ENCODE results near the gene SSUH2. TPM values are rescaled to one million over a fixed set of nuclear protein-coding genes. Genes with fewer than 3 reads are reported as not detected.

The SSUH2 gene
- total and polyA plus RNA-seq, 4 donors, result 0.17 to 2.1 (median 0.24) TPM

- H3K9ac ChIP-seq (ENCODE audit: low read depth in 1 of 2, low read length in 2 of 2), result no peak overlapping the region
- H3K4me3 ChIP-seq (ENCODE audit: low read depth in 1 of 3, low read length in 3 of 3), result no peak overlapping the region
- DNase-seq (ENCODE audit: low spot score), result no peak
- no peaks in the 10 kb centered on the region for H3K36me3 ChIP-seq (ENCODE audit: control insufficient read depth in 4 of 4, insufficient read depth in 3 of 4, low read depth in 1 of 4, low read length in 3 of 4)
- H3K4me1 ChIP-seq (ENCODE audit: control insufficient read depth in 4 of 4, insufficient read depth in 4 of 4, low read length in 3 of 4), result no peaks in the 10 kb centered on the region
- WGBS, result 92% methylated on average over 1 of the region's 1 CpG
- H3K9me3 ChIP-seq (ENCODE audit: control insufficient read depth in 4 of 4, low read length in 3 of 4), result no peaks in the 10 kb centered on the region
- no peaks in the 10 kb centered on the region for H3K27me3 ChIP-seq (ENCODE audit: control insufficient read depth in 4 of 4, insufficient read depth in 4 of 4, low read length in 3 of 4)
- H3K27ac ChIP-seq (ENCODE audit: low read depth in 1 of 2, low read length in 2 of 2), result no peak overlapping the region
- TF ChIP-seq FOXA1 (IDR thresholded peaks at IDR 0.05), result no peak
- TF ChIP-seq RAD21 (IDR thresholded peaks at IDR 0.05), result no peak
- TF ChIP-seq HNF4G (IDR thresholded peaks at IDR 0.05), result no peak
- TF ChIP-seq NR2F2 (IDR thresholded peaks at IDR 0.05), result no peak
- TF ChIP-seq TAF1 (conservative IDR thresholded peaks at IDR 0.05), result no peak
Measured at GRCh38 chr3:8640223-8640622, 4.4 kb downstream of the SSUH2 start.

DNA sequence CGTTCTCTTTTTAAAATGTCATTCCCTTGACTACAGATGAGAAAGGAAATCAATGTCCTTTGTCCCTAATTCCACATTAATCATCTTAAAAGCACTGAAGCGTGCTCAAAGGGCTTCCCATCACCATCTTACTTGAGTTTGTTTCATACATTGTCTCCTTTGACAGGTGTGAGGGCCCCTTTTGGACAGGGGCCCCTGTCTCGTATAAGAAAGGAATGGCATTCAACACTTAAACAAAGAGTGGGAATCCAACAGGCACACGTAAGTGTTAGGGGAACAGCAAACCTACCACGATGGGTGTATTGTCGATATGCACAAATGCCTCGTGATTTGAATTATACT, 5.0 kb downstream of the SSUH2 start:
- Histone ChIP-seq H3K4me3 (ENCODE audit: low read depth in 1 of 3, low read length in 3 of 3) (no peak overlapping the region), H3K36me3 (ENCODE audit: control insufficient read depth in 4 of 4, insufficient read depth in 3 of 4, low read depth in 1 of 4, low read length in 3 of 4) (no peaks in the 10 kb centered on the region), H3K9ac (ENCODE audit: low read depth in 1 of 2, low read length in 2 of 2) (no peak overlapping the region), H3K4me1 (ENCODE audit: control insufficient read depth in 4 of 4, insufficient read depth in 4 of 4, low read length in 3 of 4) (no peaks in the 10 kb centered on the region), H3K9me3 (ENCODE audit: control insufficient read depth in 4 of 4, low read length in 3 of 4) (no peaks in the 10 kb centered on the region), H3K27ac (ENCODE audit: low read depth in 1 of 2, low read length in 2 of 2) (no peak overlapping the region), H3K27me3 (ENCODE audit: control insufficient read depth in 4 of 4, insufficient read depth in 4 of 4, low read length in 3 of 4) (no peaks in the 10 kb centered on the region)
- no peak for DNase-seq (ENCODE audit: low spot score)
- WGBS, result 86% methylated on average over 7 of the region's 7 CpGs
- no peak for TF ChIP-seq SP1 (IDR thresholded peaks at IDR 0.05)
- no peak for TF ChIP-seq CTCF (IDR thresholded peaks at IDR 0.05; ENCODE audit: low read depth, low read length, missing input control)
- TF ChIP-seq EGR1 (IDR thresholded peaks at IDR 0.05; ENCODE audit: low read depth in 2 of 2), result no peak
- no peak for TF ChIP-seq JUND (IDR thresholded peaks at IDR 0.05)
- TF ChIP-seq TAF1 (conservative IDR thresholded peaks at IDR 0.05), result no peak
- TF ChIP-seq HNF4A (conservative IDR thresholded peaks at IDR 0.05), result no peak
- TF ChIP-seq RAD21 (IDR thresholded peaks at IDR 0.05), result no peak
- no peak for TF ChIP-seq GABPA (IDR thresholded peaks at IDR 0.05 in 1 of 2, conservative IDR thresholded peaks at IDR 0.05 in 1 of 2)
- TF ChIP-seq FOXA1 (IDR thresholded peaks at IDR 0.05), result no peak
- TF ChIP-seq, protein P1, sequence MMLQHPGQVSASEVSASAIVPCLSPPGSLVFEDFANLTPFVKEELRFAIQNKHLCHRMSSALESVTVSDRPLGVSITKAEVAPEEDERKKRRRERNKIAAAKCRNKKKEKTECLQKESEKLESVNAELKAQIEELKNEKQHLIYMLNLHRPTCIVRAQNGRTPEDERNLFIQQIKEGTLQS (IDR thresholded peaks at IDR 0.05), result no peak
- TF ChIP-seq FOXA2 (IDR thresholded peaks at IDR 0.05), result no peak
- no peak for TF ChIP-seq NR2F2 (IDR thresholded peaks at IDR 0.05)
- no peak for TF ChIP-seq YY1 (IDR thresholded peaks at IDR 0.05)
- no peak for TF ChIP-seq HNF4G (IDR thresholded peaks at IDR 0.05)

DNA sequence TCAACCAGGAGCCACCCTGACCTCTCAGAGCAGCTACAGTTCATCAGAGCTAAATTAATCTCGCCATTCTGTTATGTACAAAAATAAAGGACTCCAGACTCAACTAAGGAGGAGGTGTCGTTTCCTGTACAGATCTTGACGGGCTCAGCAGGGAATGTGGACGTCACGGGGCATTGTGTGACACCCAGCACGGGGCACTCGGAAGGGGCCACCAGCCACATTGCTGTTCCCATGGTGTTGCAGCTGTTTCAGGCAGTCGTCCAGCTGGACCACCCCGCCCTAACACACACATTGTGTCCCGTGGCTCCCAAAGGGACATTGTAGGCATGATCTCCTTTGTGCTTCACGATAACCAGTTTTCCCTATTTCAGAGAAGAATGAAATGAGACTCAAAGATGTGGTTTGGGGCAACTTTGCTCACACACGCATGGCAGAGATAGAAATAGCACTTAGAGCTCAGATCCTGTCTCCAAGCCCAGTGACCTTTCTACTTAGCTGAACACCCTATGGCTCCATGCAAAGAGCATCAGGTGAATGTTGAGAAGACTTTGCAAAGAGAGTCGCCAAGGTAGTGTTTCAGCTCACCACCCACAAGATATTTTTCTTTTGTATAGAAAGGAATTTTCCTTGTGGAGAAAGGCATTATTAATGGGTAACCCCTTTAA, 5.5 kb downstream of the SSUH2 start:
- Histone ChIP-seq H3K27ac (ENCODE audit: low read depth in 1 of 2, low read length in 2 of 2) (no peak overlapping the region), H3K4me3 (ENCODE audit: low read depth in 1 of 3, low read length in 3 of 3) (no peak overlapping the region), H3K9me3 (ENCODE audit: control insufficient read depth in 4 of 4, low read length in 3 of 4) (no peaks in the 10 kb centered on the region), H3K4me1 (ENCODE audit: control insufficient read depth in 4 of 4, insufficient read depth in 4 of 4, low read length in 3 of 4) (no peaks in the 10 kb centered on the region), H3K27me3 (ENCODE audit: control insufficient read depth in 4 of 4, insufficient read depth in 4 of 4, low read length in 3 of 4) (no peaks in the 10 kb centered on the region), H3K36me3 (ENCODE audit: control insufficient read depth in 4 of 4, insufficient read depth in 3 of 4, low read depth in 1 of 4, low read length in 3 of 4) (no peaks in the 10 kb centered on the region), H3K9ac (ENCODE audit: low read depth in 1 of 2, low read length in 2 of 2) (no peak overlapping the region)
- DNase-seq (ENCODE audit: low spot score), result no peak
- 78% methylated on average over 13 of the region's 13 CpGs for WGBS
- TF ChIP-seq EGR1 (IDR thresholded peaks at IDR 0.05; ENCODE audit: low read depth in 2 of 2) (no peak), JUND (IDR thresholded peaks at IDR 0.05) (no peak), YY1 (IDR thresholded peaks at IDR 0.05) (no peak), FOXA2 (IDR thresholded peaks at IDR 0.05) (no peak), MAX (IDR thresholded peaks at IDR 0.05) (no peak), GABPA (IDR thresholded peaks at IDR 0.05 in 1 of 2, conservative IDR thresholded peaks at IDR 0.05 in 1 of 2) (no peak)
